B cell (primary cell): ENCODE data around the gene SLC25A38. TPM values are rescaled to one million over a fixed set of nuclear protein-coding genes. Genes with fewer than 3 reads are reported as not detected.

ENCODE experiments used
- ATAC-seq: fragments of 200-7000 bp; cut with Tn5 transposase; one replicate; pipeline ENCODE4 v1.10.0; 2021; ENCODE audit warnings: low read depth, mild to moderate bottlenecking, moderate number of reproducible peaks, moderate library complexity
- CTCF ChIA-PET: fragments of 350-600 bp; sonication (Branson Sonifier 250); formaldehyde crosslinking; loops from one replicate; lab custom pipeline; 2021; ENCODE audit warnings: antibody characterized with exemption, inconsistent platforms; lab: Charles Lee
- POLR2A ChIA-PET: fragments of 350-600 bp; sonication (Branson Sonifier 250); formaldehyde crosslinking; loops from one replicate; lab custom pipeline; 2021; ENCODE audit warnings: antibody characterized with exemption; lab: Charles Lee
- DNase-seq: peaks from one replicate; pipeline ENCODE4 v3.0.0; 2013
- H2AFZ ChIP-seq: 2 replicates; pipeline ENCODE4 v1.6.1; 2012; ENCODE audit warnings: mild to moderate bottlenecking, low read depth, low read length; ENCODE audit not compliant: insufficient read depth, poor library complexity, severe bottlenecking
- H3K27ac ChIP-seq, 2 donors: 1 replicate in 1 of 2; 2 replicates in 1 of 2; pipeline ENCODE4 v1.5.1; 2012 to 2013; ENCODE audit warnings: low read length in 2 of 2, mild to moderate bottlenecking in 2 of 2, moderate library complexity in 1 of 2
- H3K27me3 ChIP-seq, 4 experiments: fragments of 200-600 bp in 1 of 4; sonication (generic) in 1 of 4; replicated peaks in 1 of 4; 1 replicate in 2 of 4; 2 replicates in 2 of 4; pipeline versions ENCODE4 v1.6.1 to v1.7.0; 2013 to 2016; ENCODE audit warnings: low read length in 3 of 4, mild to moderate bottlenecking in 2 of 4, mixed read lengths in 1 of 4, moderate library complexity in 1 of 4; ENCODE audit not compliant: insufficient read depth in 4 of 4, control insufficient read depth in 3 of 4; ENCODE audit errors: control extremely low read depth in 1 of 4
- H3K36me3 ChIP-seq, 2 experiments: replicated peaks in 1 of 2; 1 replicate in 1 of 2; 2 replicates in 1 of 2; pipeline versions ENCODE4 v1.6.1 to v1.7.1; 2013; ENCODE audit warnings: low read length in 1 of 2; ENCODE audit not compliant: insufficient read depth in 2 of 2, control insufficient read depth in 1 of 2; ENCODE audit errors: control extremely low read depth in 1 of 2, extremely low read depth in 1 of 2
- H3K4me1 ChIP-seq, 2 donors: fragments of 200-600 bp in 1 of 2; sonication (generic) in 1 of 2; 1 replicate in 1 of 2; 2 replicates in 1 of 2; pipeline versions ENCODE4 v1.5.1 to v1.6.1; 2013 to 2017; ENCODE audit warnings: low read length in 2 of 2; ENCODE audit not compliant: control insufficient read depth in 2 of 2, insufficient read depth in 2 of 2
- H3K4me2 ChIP-seq: replicated peaks from 2 replicates; pipeline ENCODE3; 2012; ENCODE audit warnings: mild to moderate bottlenecking, low read depth, low read length; ENCODE audit not compliant: poor library complexity, severe bottlenecking
- H3K4me3 ChIP-seq, 5 experiments: fragments of 200-600 bp in 1 of 5; sonication (generic) in 1 of 5; 1 replicate in 3 of 5; 2 replicates in 2 of 5; pipeline versions ENCODE4 v1.5.1 to v1.7.0; 2011 to 2016; ENCODE audit warnings: low read length in 4 of 5, mild to moderate bottlenecking in 4 of 5, low read depth in 2 of 5, control low read depth in 1 of 5, moderate library complexity in 1 of 5; ENCODE audit not compliant: insufficient read depth in 1 of 5; ENCODE audit errors: control extremely low read depth in 1 of 5, extremely low read depth in 1 of 5
- H3K79me2 ChIP-seq: fragments of 200-600 bp; sonication (generic); one replicate; pipeline ENCODE4 v1.6.0; 2016; ENCODE audit warnings: low read length; ENCODE audit not compliant: control insufficient read depth, insufficient read depth
- H3K9ac ChIP-seq: fragments of 200-600 bp; sonication (generic); 2 replicates; pipeline ENCODE4 v1.6.1; 2017; ENCODE audit warnings: mild to moderate bottlenecking, low read length, moderate library complexity
- H3K9me3 ChIP-seq, 3 donors: one replicate each; pipeline versions ENCODE4 v1.6.1 to v1.7.1; 2013; ENCODE audit warnings: low read length in 2 of 3; ENCODE audit not compliant: control insufficient read depth in 2 of 3, insufficient read depth in 1 of 3; ENCODE audit errors: control extremely low read depth in 1 of 3
- H4K20me1 ChIP-seq: 2 replicates; pipeline ENCODE4 v1.6.0; 2012; ENCODE audit warnings: mild to moderate bottlenecking, low read length; ENCODE audit not compliant: insufficient read depth, control insufficient read depth, poor library complexity, severe bottlenecking
- H3K27ac Mint-ChIP-seq: one replicate; pipeline ENCODE4 v1.8.0; 2021; ENCODE audit warnings: mixed read lengths
- H3K27me3 Mint-ChIP-seq: one replicate; pipeline ENCODE4 v1.8.0; 2021; ENCODE audit warnings: mixed read lengths
- H3K4me1 Mint-ChIP-seq: one replicate; pipeline ENCODE4 v1.8.0; 2021; ENCODE audit warnings: mixed read lengths
- H3K4me3 Mint-ChIP-seq: one replicate; pipeline ENCODE4 v1.8.0; 2021; ENCODE audit warnings: mixed read lengths
- H3K9me3 Mint-ChIP-seq: one replicate; pipeline ENCODE4 v1.8.0; 2022; ENCODE audit warnings: mixed read lengths; ENCODE audit not compliant: insufficient read depth
- EZH2 ChIP-seq: IDR thresholded peaks from 2 replicates; pipeline ENCODE4 v1.6.1; 2012; ENCODE audit warnings: borderline replicate concordance, low read depth, mild to moderate bottlenecking, moderate library complexity, low read length; ENCODE audit not compliant: insufficient read depth, poor library complexity, severe bottlenecking
- WGBS: methylation state at CpG from one replicate; pipeline ENCODE4 v1.1.5; 2013; ENCODE audit warnings: missing lambda C conversion rate; ENCODE audit not compliant: insufficient coverage; 5-methylcytosine and 5-hydroxymethylcytosine counted together
- intact Hi-C: fragments of 100-400 bp; cut with micrococcal nuclease; formaldehyde crosslinking; loops from one replicate; pipeline ENCODE4 v1.10.0; 2022
- polyA plus RNA-seq: library from polyadenylated mRNA; depleted of rRNA; stranded (reverse); fragments of >200 nt; gene quantifications from 2 replicates; pipeline ENCODE4 v1.2.3, GENCODE V29; 2012
- total RNA-seq, 2 donors: library from RNA; stranded (reverse); fragments of 120-200 nt in 1 of 2; gene quantifications; 1 replicate in 1 of 2; 2 replicates in 1 of 2; pipeline versions ENCODE4 v1.2.3 to v1.2.4, GENCODE V29; 2013 to 2022
- TF ChIP-seq, protein P1 (sequence below): fragments of 200-600 bp; IDR thresholded peaks from one replicate; pipeline ENCODE4 v1.8.0; 2022; ENCODE audit warnings: antibody characterized with exemption, mild to moderate bottlenecking

Gene SLC25A38
- total and polyA plus RNA-seq, 2 donors (not counting 1 experiment from before 2014, with no cell fraction given) = 45.5 to 53.0 TPM

DNA sequence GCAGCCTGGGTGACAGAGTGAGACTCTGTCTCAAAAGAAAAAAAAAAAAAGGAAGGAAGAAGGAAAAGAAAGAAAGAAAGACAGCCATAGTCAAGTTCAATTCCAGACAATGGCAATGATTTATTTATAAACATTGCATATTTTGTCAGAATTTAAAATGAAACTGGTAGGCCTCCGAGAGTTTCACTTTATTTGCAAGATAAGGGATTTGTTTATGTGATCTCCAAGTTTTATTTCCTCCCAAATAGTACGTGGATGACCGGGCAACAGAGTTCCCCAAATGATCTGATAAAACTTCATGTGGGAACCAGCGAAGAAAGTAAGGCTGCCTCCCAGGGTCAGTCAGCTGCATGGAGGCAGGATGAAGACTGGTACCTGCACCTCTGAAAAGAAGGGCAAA lies 55.7 kb downstream of the SLC25A38 start:
- no peak overlapping the region for H3K27ac ChIP-seq
- H3K27me3 ChIP-seq = no peaks in the 10 kb centered on the region
- H4K20me1 ChIP-seq = no peaks in the 10 kb centered on the region
- H2AFZ ChIP-seq = no peak overlapping the region
- H3K36me3 ChIP-seq = no peaks in the 10 kb centered on the region
- no peak overlapping the region for H3K4me2 ChIP-seq
- no peak overlapping the region for H3K4me3 ChIP-seq
- Mint-ChIP-seq H3K27ac (no peak overlapping the region), H3K27me3 (no peaks in the 10 kb centered on the region), H3K4me1 (no peaks in the 10 kb centered on the region), H3K4me3 (no peak overlapping the region), H3K9me3 (no peaks in the 10 kb centered on the region)
- no peak overlapping the region for H3K9ac ChIP-seq
- intact Hi-C loops = no loop called here
- no peaks in the 10 kb centered on the region for H3K9me3 ChIP-seq
- DNase-seq (no peak), ATAC-seq (no peak)
- TF ChIP-seq EZH2 = no peak
- TF ChIP-seq, protein P1, sequence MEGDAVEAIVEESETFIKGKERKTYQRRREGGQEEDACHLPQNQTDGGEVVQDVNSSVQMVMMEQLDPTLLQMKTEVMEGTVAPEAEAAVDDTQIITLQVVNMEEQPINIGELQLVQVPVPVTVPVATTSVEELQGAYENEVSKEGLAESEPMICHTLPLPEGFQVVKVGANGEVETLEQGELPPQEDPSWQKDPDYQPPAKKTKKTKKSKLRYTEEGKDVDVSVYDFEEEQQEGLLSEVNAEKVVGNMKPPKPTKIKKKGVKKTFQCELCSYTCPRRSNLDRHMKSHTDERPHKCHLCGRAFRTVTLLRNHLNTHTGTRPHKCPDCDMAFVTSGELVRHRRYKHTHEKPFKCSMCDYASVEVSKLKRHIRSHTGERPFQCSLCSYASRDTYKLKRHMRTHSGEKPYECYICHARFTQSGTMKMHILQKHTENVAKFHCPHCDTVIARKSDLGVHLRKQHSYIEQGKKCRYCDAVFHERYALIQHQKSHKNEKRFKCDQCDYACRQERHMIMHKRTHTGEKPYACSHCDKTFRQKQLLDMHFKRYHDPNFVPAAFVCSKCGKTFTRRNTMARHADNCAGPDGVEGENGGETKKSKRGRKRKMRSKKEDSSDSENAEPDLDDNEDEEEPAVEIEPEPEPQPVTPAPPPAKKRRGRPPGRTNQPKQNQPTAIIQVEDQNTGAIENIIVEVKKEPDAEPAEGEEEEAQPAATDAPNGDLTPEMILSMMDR = no peak
- CTCF ChIA-PET = interaction anchor here (1.3 kb wide), 1 partner anchor 9 kb away, joined by 6 read pairs; no protein-coding TSS in a partner anchor
- 89% methylated on average over 3 of the region's 4 CpGs for WGBS
- POLR2A ChIA-PET = no interaction called here
- no peaks in the 10 kb centered on the region for H3K79me2 ChIP-seq
- H3K4me1 ChIP-seq = no peaks in the 10 kb centered on the region

DNA sequence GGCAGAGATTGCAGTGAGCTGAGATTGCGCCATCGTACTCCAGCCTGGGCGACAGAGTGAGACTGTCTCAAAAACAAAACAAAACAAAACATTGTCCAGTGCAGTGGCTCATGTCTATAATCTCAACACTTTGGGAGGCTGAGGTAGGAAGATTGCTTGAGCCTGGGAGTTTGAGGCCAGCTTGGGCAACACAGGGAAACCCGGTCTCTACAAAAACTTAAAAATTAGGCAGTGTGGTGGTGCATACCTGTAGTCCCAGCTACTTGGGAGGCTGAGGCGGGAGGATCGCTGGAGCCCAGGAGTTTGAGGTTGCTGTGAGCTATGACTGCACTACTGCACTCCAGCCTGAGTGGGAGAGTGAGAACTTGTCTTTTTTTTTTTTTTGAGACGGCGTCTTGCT lies 57.1 kb downstream of the SLC25A38 start:
- CTCF ChIA-PET = interaction anchor here (0.7 kb wide), 1 partner anchor 17 kb away, joined by 5 read pairs; no protein-coding TSS in a partner anchor
- TF ChIP-seq EZH2 = no peak
- TF ChIP-seq, protein P1 = no peak
- Histone ChIP-seq H3K36me3 (no peaks in the 10 kb centered on the region), H3K4me2 (no peak overlapping the region), H3K79me2 (no peaks in the 10 kb centered on the region), H4K20me1 (no peaks in the 10 kb centered on the region), H3K4me1 (no peaks in the 10 kb centered on the region), H3K27me3 (no peaks in the 10 kb centered on the region), H2AFZ (no peak overlapping the region), H3K9ac (no peak overlapping the region), H3K27ac (no peak overlapping the region), H3K9me3 (no peaks in the 10 kb centered on the region), H3K4me3 (no peak overlapping the region)
- Mint-ChIP-seq H3K27ac (no peak overlapping the region), H3K27me3 (peaks cover 4% of the 10 kb centered on the region), H3K4me3 (no peak overlapping the region), H3K4me1 (no peaks in the 10 kb centered on the region), H3K9me3 (no peaks in the 10 kb centered on the region)
- intact Hi-C loops = no loop called here
- ATAC-seq = no peak
- no peak for DNase-seq
- WGBS = 70% methylated on average over 4 of the region's 8 CpGs
- POLR2A ChIA-PET = no interaction called here
